Stimulated activated naive B cell treated with anti-CD40 and anti-IgM and Interleukin-4, amounts not matched to agents 10 μg/mL and 1 μg/mL and 100 μg/mL, for 72 hours (primary cell): ENCODE results near the gene KRTAP5-2.
A peak's percentile ranks its signal among the peaks of the same experiment; 100 is the strongest.
"Not testable (repeated sequence)": the region's sequence is repeated elsewhere in the genome, so short reads cannot be mapped to it uniquely, and the experiment has no call there.

Experiments
- ATAC-seq, 2 donors: fragments of 150-1000 bp; cut with Tn5 transposase; replicated peaks; 2 replicates each; pipeline ENCODE4 v1.10.0; 2021; ENCODE audit warnings: moderate library complexity in 1 of 2
- DNase-seq: peaks from one replicate; pipeline ENCODE4 v3.0.0; 2021
- H3K27ac Mint-ChIP-seq: one replicate; pipeline ENCODE4 v1.8.0; 2022; ENCODE audit warnings: mild to moderate bottlenecking, mixed read lengths
- H3K27me3 Mint-ChIP-seq, 2 donors: one replicate each; pipeline ENCODE4 v1.8.0; 2022; ENCODE audit warnings: mixed read lengths in 2 of 2
- H3K36me3 Mint-ChIP-seq, 2 donors: one replicate each; pipeline ENCODE4 v1.8.0; 2022; ENCODE audit warnings: mixed read lengths in 2 of 2, mild to moderate bottlenecking in 1 of 2
- H3K4me1 Mint-ChIP-seq, 2 donors: one replicate each; pipeline ENCODE4 v1.8.0; 2022; ENCODE audit warnings: mixed read lengths in 2 of 2, mild to moderate bottlenecking in 1 of 2
- H3K4me3 Mint-ChIP-seq, 2 donors: one replicate each; pipeline ENCODE4 v1.8.0; 2022; ENCODE audit warnings: mild to moderate bottlenecking in 2 of 2, mixed read lengths in 2 of 2, moderate library complexity in 1 of 2
- H3K9me3 Mint-ChIP-seq, 2 donors: one replicate each; pipeline ENCODE4 v1.8.0; 2022; ENCODE audit warnings: mixed read lengths in 2 of 2, mild to moderate bottlenecking in 1 of 2

The KRTAP5-2 gene

DNA sequence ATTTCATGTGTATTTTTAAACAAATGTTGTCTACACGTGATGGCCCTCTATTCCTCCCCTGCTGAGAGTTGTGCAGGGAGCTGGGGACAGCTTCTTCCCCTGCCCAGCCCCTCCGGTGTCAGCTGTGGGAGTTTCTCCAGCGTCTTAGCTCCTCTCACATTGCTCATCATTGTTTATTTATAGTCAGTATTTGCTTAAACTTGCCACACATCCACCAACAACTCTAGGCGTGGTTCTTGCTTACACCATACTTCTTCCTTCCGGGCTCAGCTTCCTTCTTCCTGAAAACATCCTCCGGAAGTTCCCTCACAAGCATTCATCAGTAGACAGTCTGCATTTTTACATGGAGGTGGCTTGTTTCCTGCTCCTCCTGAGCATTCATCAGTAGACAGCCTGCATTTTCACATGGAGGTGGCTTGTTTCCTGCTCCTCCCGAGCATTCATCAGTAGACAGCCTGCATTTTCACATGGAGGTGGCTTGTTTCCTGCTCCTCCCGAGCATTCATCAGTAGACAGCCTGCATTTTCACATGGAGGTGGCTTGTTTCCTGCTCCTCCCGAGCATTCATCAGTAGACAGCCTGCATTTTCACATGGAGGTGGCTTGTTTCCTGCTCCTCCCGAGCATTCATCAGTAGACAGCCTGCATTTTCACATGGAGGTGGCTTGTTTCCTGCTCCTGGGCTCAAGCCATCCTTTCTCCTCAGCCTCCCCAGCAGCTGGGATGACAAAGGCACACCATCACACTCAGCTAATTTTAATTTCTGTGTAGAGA, 8.7 kb downstream of the KRTAP5-2 start:
- ATAC-seq, DNase-seq, H3K9me3 Mint-ChIP-seq: not testable (repeated sequence)

GRCh38 chr11:1586699-1587098, 11.4 kb downstream of the KRTAP5-2 start:
- Mint-ChIP-seq H3K4me1 (peaks cover 5 to 6% of the 10 kb centered on the region in 2 donors), H3K36me3 (peaks cover 4% of the 10 kb centered on the region in 2 donors), H3K27ac (peak overlapping the region; percentile 21), H3K9me3 (peaks cover 0 to 3% of the 10 kb centered on the region in 2 donors), H3K27me3 (peaks cover 45 to 75% of the 10 kb centered on the region in 2 donors), H3K4me3 (no peak overlapping the region)
- ATAC-seq, result no peak
- no peak for DNase-seq

More for the DNA sequence above, 8.7 kb downstream of the KRTAP5-2 start:
- H3K36me3 Mint-ChIP-seq, H3K4me1 Mint-ChIP-seq: not testable (repeated sequence)
- Mint-ChIP-seq H3K27ac (peak overlapping the region; percentile 84), H3K4me3 (peak overlapping the region; percentile 15 to 61), H3K27me3 (peaks cover 41 to 72% of the 10 kb centered on the region in 2 donors)

DNA sequence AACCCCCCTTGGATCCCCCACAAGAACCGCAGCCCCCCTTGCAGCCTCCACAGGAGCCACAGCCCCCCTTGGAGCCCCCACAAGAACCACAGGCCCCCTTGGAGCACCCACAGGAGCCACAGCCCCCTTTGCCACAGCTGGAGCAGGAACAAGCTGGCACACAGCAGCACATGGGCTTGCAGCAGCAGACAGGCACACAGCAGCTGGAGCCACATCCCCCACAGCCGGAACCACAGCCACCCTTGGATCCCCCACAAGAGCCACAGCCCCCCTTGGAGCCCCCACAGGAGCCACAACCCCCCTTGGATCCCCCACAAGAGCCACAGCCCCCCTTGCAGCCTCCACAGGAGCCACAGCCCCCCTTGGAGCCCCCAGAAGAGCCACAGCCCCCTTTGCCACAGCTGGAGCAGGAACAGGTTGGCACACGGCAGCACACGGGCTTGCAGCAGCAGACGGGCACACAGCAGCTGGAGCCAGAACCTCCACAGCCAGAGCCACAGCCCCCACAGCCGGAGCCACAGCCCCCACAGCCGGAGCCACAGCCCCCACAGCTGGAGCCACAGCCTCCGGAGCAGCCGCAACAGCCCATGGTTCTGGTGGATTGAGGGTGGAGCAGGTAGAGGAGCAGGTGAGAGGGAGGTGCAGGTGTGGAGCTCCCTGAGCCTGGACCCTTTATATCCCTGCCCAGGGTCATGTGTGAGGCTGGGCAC, 13.3 kb downstream of the KRTAP5-2 start, which contains the start of gene KRTAP5-1:
TSS of gene KRTAP5-1 (minus strand) at position 623 of the 710 bp plus-strand sequence. CDS start at position 589, 34 bp downstream.
- H3K4me3 Mint-ChIP-seq, ATAC-seq, H3K36me3 Mint-ChIP-seq, H3K4me1 Mint-ChIP-seq, H3K27ac Mint-ChIP-seq, H3K9me3 Mint-ChIP-seq, DNase-seq: not testable (repeated sequence)
- peaks cover 47 to 79% of the 10 kb centered on the region in 2 donors for H3K27me3 Mint-ChIP-seq

DNA sequence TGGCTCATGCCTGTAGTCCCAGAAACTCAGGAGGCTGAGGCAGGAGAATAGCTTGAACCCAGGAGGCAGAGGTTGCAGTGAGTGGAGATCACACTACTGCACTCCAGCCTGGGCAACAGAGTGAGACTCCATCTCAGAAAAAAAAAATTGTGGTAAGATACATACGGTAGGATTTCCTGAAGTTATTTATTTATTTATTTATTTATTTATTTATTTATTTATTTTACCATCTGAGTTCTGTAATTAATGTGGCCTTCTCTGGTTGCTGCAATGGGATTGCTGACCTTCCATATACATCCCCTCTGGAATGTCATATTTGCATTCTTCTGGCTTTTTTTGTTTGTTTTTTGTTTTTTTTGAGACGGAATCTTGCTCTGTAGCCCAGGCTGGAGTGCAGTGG, 15.2 kb downstream of the KRTAP5-2 start:
- not testable (repeated sequence) for H3K9me3 Mint-ChIP-seq, DNase-seq

DNA sequence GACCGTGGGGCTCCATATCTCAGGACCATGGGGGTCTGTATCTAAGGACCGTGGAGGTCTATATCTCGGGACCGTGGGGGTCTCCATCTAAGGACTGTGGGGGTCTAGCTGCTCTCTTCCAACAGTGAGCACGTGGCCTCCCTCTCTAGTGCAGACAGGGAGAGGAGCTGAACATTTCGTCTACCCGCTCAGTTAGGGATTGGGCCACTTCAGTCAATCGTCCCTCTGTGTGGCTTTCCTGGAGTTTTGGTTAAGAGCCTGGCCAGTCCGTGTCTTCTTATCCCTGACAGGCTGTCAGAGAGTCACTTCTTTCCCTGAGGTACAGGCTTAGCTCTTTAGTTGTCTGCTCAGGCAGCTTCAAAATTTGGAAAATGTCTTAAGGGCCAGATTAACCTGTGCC, 16.1 kb downstream of the KRTAP5-2 start:
- no peaks in the 10 kb centered on the region for H3K4me1 Mint-ChIP-seq
- peaks cover 8% of the 10 kb centered on the region in 2 donors for H3K9me3 Mint-ChIP-seq
- peaks cover 3 to 4% of the 10 kb centered on the region in 2 donors for H3K36me3 Mint-ChIP-seq
- H3K27me3 Mint-ChIP-seq, result peaks cover 43 to 77% of the 10 kb centered on the region in 2 donors
- DNase-seq (no peak), ATAC-seq (no peak)
- no peak overlapping the region for H3K4me3 Mint-ChIP-seq
- H3K27ac Mint-ChIP-seq, result no peak overlapping the region

More for the DNA sequence above, 15.2 kb downstream of the KRTAP5-2 start:
- ATAC-seq, H3K4me1 Mint-ChIP-seq, H3K4me3 Mint-ChIP-seq, H3K27ac Mint-ChIP-seq, H3K36me3 Mint-ChIP-seq: not testable (repeated sequence)
- H3K27me3 Mint-ChIP-seq, result peaks cover 46 to 79% of the 10 kb centered on the region in 2 donors

- ATAC-seq, result no peak
Observed at GRCh38 chr11:1576825-1577224, 21.3 kb downstream of the KRTAP5-2 start.

GRCh38 chr11:1575756-1576155, 22.3 kb downstream of the KRTAP5-2 start:
- H3K27ac Mint-ChIP-seq, ATAC-seq: not testable (repeated sequence)
- H3K27me3 Mint-ChIP-seq, result peaks cover 33 to 54% of the 10 kb centered on the region in 2 donors

More at GRCh38 chr11:1576825-1577224, 21.3 kb downstream of the KRTAP5-2 start:
- DNase-seq, result no peak
- peaks cover 9 to 17% of the 10 kb centered on the region in 2 donors for H3K4me1 Mint-ChIP-seq
- no peak overlapping the region for H3K27ac Mint-ChIP-seq
- H3K9me3 Mint-ChIP-seq, result peaks cover 8% of the 10 kb centered on the region in 2 donors
- no peak overlapping the region for H3K4me3 Mint-ChIP-seq
- H3K27me3 Mint-ChIP-seq, result peaks cover 40 to 62% of the 10 kb centered on the region in 2 donors
- peaks cover 3 to 4% of the 10 kb centered on the region in 2 donors for H3K36me3 Mint-ChIP-seq

DNA sequence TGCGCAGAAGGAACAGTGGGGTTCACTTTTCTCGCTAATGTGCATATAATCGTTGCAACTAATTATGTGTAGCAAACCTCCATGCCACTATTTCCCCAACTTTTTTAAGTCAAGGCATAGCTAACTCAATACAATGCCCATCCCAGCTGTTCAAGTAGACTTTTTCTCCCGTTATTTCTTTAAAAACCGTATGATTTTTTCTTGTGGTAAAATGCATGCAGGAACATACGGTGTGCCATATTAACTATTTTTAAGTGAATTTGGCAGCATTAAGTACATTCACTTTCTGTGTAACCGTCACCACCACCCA, 23.2 kb downstream of the KRTAP5-2 start:
- Mint-ChIP-seq H3K27ac (peak overlapping the region; percentile 71), H3K4me3 (no peak overlapping the region), H3K4me1 (peaks cover 9 to 17% of the 10 kb centered on the region in 2 donors), H3K36me3 (peaks cover 3 to 4% of the 10 kb centered on the region in 2 donors), H3K9me3 (peaks cover 5 to 8% of the 10 kb centered on the region in 2 donors), H3K27me3 (peaks cover 41 to 61% of the 10 kb centered on the region in 2 donors)
- ATAC-seq (no peak), DNase-seq (no peak)

More at GRCh38 chr11:1575756-1576155, 22.3 kb downstream of the KRTAP5-2 start:
- H3K9me3 Mint-ChIP-seq, H3K36me3 Mint-ChIP-seq, DNase-seq, H3K4me3 Mint-ChIP-seq: not testable (repeated sequence)
- peaks cover 9 to 17% of the 10 kb centered on the region in 2 donors for H3K4me1 Mint-ChIP-seq

- ATAC-seq, result peak; percentile 85 to 86
- peaks cover 5 to 8% of the 10 kb centered on the region in 2 donors for H3K9me3 Mint-ChIP-seq
- peaks cover 9 to 20% of the 10 kb centered on the region in 2 donors for H3K4me1 Mint-ChIP-seq
- DNase-seq, result peak; percentile 61
- peaks cover 46 to 66% of the 10 kb centered on the region in 2 donors for H3K27me3 Mint-ChIP-seq
- peak overlapping the region; percentile 69 to 72 for H3K4me3 Mint-ChIP-seq
- peaks cover 3 to 4% of the 10 kb centered on the region in 2 donors for H3K36me3 Mint-ChIP-seq
- no peak overlapping the region for H3K27ac Mint-ChIP-seq
Observed at GRCh38 chr11:1574238-1574932, 23.7 kb downstream of the KRTAP5-2 start.

GRCh38 chr11:1573903-1574237, 24.2 kb downstream of the KRTAP5-2 start:
- DNase-seq, result no peak
- ATAC-seq, result peak; percentile 19 to 27
- Mint-ChIP-seq H3K4me3 (peak overlapping the region; percentile 69 to 72), H3K27me3 (peaks cover 49 to 66% of the 10 kb centered on the region in 2 donors), H3K4me1 (peaks cover 9 to 23% of the 10 kb centered on the region in 2 donors), H3K27ac (peak overlapping the region; percentile 59), H3K9me3 (peaks cover 5 to 8% of the 10 kb centered on the region in 2 donors), H3K36me3 (peaks cover 3 to 4% of the 10 kb centered on the region in 2 donors)

DNA sequence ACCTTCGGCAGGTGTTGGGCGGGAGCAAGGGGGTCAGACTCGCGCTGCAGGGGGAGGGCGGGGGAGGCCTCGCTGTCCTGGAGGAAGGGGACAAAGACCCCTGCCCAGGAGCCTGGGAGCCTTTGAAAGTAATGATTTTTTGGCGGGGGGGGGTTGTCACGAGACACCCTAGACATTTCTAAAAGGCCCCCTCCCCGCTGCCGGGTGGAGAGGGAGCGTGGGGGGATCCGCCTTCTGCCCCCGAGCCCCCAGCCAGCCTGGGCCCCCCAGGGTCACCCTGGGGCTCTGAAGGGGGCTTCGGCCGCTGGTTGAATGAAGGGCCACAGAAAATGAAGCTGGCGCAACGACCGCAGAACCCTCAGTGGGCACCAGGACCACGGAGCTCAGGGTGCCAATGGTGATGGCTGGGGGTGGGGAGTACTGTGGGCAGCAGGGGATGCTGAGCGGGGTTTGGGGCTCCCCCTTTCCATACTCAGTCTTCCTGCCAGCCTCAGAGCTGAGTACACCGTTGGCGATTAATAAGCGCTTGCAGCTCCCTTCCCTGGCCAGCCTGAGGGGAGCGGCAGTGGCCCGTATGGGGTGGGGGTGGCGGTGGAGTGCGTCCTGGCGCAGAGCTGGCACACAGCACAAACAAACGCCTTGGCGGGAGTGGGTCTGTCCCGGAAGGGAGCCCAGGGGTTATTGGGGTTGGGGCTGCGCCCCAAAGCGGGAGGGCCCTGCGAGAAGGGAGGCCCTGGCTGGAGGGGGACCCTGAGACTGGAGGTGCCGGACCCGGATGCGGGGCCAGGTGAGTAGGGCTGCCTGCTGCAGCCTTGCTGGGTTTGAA, 24.8 kb downstream of the KRTAP5-2 start:
- Mint-ChIP-seq H3K4me3 (peak overlapping the region; percentile 69 to 72), H3K27ac (peak overlapping the region; percentile 59), H3K27me3 (peaks cover 48 to 66% of the 10 kb centered on the region in 2 donors), H3K9me3 (peaks cover 3% of the 10 kb centered on the region in 2 donors), H3K36me3 (peaks cover 3% of the 10 kb centered on the region in 2 donors), H3K4me1 (peaks cover 13 to 29% of the 10 kb centered on the region in 2 donors)
- ATAC-seq (peak in 1 of 2 donors; percentile 10), DNase-seq (no peak)

- H3K9me3 Mint-ChIP-seq, result no peaks in the 10 kb centered on the region
- peak within 1 kb of the TSS; percentile 50 to 72 for H3K4me3 Mint-ChIP-seq
- ATAC-seq (peak; percentile 47 to 56), DNase-seq (peak; percentile 66)
- H3K27ac Mint-ChIP-seq, result no peak within 1 kb of the TSS
- H3K27me3 Mint-ChIP-seq, result peaks cover 46 to 66% of the 10 kb centered on the region in 2 donors
- H3K36me3 Mint-ChIP-seq, result no peaks in the 10 kb centered on the region
- peaks cover 13 to 29% of the 10 kb centered on the region in 2 donors for H3K4me1 Mint-ChIP-seq
Observed at GRCh38 chr11:1572197-1573076, 25.7 kb downstream of the KRTAP5-2 start, which contains the start of gene DUSP8. Gene DUSP8, minus strand, starts transcription at chr11:1572271. Its CDS starts 6,445 bp downstream, at chr11:1565826.
